Activated gamma-delta T cell (primary cell): ENCODE results near the gene RHOJ.
"Not testable (repeated sequence)": the region's sequence is repeated elsewhere in the genome, so short reads cannot be mapped to it uniquely, and the experiment has no call there.

Source experiments
- DNase-seq: peaks from one replicate; lab custom pipeline; 2025; lab: John Stamatoyannopoulos, UW

Gene RHOJ

GRCh38 chr14:63297372-63298063, 93.3 kb downstream of the RHOJ start:
- DNase-seq, result no peak

- DNase-seq, result no peak
These were observed 95.3 kb downstream of the RHOJ start for GRCh38 chr14:63299351-63300110.

GRCh38 chr14:63300854-63301253, 96.6 kb downstream of the RHOJ start:
- no peak for DNase-seq

- no peak for DNase-seq
These were observed 97.8 kb downstream of the RHOJ start for GRCh38 chr14:63301891-63302534.

- not testable (repeated sequence) for DNase-seq
These were observed 100.2 kb downstream of the RHOJ start for GRCh38 chr14:63304429-63304828.

GRCh38 chr14:63308723-63309317, 104.6 kb downstream of the RHOJ start:
- no peak for DNase-seq

- no peak for DNase-seq
These were observed 114.6 kb downstream of the RHOJ start, which contains the start of gene GPHB5 for GRCh38 chr14:63318835-63319234. GPHB5 (minus strand) TSS chr14:63318935; CDS start chr14:63317849, 1,086 bp downstream.

GRCh38 chr14:63322472-63322871, 118.2 kb downstream of the RHOJ start:
- no peak for DNase-seq

- DNase-seq, result no peak
These were observed 118.8 kb downstream of the RHOJ start for GRCh38 chr14:63322897-63323573.

- no peak for DNase-seq
These were observed 122.6 kb downstream of the RHOJ start for GRCh38 chr14:63326840-63327239.

- DNase-seq, result no peak
These were observed 124.8 kb downstream of the RHOJ start for GRCh38 chr14:63328787-63329737.

- no peak for DNase-seq
These were observed 138.1 kb downstream of the RHOJ start for GRCh38 chr14:63342371-63342770.
